GM21723 (cell line): ENCODE results near the gene CYP51A1.
A peak's percentile ranks its signal among the peaks of the same experiment; 100 is the strongest.
"Not testable (repeated sequence)": the region's sequence is repeated elsewhere in the genome, so short reads cannot be mapped to it uniquely, and the experiment has no call there.

Experiments used
- ATAC-seq: cut with Tn5 transposase; IDR thresholded peaks from one replicate; pipeline ENCODE4 v1.9.1; 2021; ENCODE audit warnings: mild to moderate bottlenecking, moderate library complexity; ENCODE audit not compliant: unreplicated experiment

Gene CYP51A1

DNA sequence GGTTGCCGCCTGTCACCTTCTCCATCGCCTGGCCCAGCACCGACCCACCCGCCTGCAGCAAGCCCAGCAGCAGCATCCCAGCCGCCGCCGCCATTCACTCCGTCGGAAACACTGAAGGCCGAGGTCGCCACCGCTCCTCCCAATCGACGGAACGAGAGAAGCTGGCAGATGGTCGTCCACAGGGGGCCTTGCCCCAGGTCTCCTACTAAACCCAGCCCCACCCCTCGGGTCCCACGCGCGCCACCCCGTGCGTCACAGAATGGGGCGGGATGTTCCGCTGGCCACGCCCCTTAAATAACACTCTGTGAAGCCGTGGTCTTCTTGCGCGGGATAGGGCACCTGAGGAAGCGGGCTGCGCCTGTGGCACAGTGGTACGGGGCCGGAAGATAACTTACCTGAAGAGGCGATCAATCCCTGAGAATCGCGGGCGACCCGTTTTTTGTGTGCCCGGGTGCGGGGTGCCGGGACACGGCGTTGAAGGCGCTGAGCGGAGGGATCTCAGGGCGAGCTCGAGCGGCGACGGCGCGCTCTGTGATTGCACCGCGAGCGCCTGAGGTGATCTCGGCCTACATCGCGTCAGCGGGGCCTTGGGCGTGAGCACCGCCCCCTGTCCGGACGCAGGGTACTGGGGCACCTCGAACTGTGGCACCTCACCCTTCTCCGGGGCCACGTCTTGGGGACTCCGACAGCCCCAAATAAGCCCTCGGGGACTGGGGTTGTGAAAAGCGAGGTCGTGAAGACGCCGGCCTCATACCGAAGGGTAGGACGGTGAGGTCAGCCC is at the start of gene CYP51A1:
CYP51A1 (minus strand) TSS at position 207 of the 781 bp plus-strand sequence; CDS start at position 94, 113 bp downstream.
- ATAC-seq, result peak; percentile 91

DNA sequence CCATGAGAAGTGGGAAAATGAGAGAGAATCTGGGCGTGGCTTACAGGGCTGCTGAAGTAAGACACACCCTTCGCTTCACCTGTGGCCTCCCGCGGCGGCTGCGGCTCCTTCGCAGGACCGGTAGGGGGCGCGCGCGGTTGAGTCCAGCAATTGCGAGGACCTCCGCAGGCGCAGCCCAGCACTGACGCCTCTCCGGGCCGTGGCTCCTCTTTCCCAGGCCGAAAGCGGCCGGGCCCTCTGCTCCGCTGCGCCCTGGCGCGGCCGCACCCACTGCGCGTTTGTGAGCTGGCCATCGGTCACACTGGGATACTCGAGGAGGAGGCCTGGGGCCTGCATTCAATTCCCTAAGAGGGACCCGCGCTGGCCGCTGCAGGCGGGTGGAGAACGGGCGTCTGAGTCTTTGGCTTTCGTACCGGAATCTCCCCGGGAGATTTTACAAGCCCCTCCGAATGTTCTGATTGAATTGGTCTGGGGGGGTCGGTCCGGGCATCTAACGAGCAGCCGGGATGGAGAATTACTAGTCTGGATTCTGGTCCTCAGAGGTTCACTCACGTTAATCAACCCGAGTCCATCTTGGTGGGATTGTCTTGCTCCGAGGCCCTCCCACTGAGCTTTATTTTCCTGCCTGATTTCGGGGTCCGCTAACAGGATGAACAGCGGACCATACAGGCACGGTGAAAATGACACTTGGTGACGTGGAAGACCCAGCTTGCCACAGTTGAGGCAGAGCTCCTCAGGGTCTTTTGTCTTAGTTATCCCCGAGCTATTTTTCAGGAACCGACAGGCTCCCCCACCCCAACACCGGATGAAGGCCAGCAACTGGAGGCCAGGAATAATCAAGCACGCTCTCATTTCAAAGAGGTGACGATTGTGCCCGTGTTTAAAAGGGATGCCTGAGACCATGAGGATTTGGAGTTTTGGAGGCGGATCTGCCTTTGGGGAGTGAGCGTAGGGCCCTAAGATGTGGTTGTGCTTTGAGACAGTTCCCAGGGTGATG is 44.9 kb upstream of the CYP51A1 start, which contains the start of gene LRRD1:
LRRD1 (minus strand) TSS at position 215 of the 997 bp plus-strand sequence. CDS start 13,940 bp downstream, outside the sequence.
- ATAC-seq, result peak; percentile 100

DNA sequence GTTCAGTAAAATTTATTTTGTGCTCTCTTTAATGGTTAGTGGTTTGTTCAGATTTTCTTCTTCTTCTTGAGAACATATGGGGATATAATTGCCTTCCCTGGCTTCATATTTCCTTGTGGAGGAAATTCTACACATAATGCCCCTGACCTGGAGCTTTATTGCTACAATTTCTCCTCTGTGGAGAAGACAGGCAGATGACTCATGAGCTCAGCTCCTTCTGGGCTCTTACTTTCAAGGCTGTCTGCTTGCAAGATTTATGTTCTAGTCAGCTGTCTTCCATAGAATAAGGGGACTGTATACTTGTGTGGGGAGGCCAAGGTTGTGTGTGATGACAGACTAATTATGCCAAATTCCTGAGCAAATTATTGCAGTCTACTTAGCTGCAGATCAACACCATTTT is 43.1 kb upstream of the CYP51A1 start:
- no peak for ATAC-seq

DNA sequence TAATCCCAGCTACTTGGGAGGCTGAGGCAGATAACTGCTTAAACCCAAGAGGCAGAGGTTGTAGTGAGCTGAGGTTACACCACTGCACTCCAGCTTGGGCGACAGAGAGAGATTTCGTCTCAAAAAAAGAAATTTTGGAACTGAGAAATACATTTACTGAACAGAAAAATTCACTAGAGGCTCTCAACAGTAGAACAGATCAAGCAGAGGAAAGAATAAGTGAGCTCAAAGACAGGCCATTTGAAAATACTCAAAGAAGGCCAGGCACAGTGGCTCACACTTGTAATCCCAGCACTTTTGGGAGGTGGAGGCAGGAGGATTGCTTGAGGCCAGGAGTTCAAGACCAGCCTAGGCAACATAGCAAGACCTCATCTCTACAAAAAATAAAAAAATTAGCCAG is 35.3 kb upstream of the CYP51A1 start:
- not testable (repeated sequence) for ATAC-seq

DNA sequence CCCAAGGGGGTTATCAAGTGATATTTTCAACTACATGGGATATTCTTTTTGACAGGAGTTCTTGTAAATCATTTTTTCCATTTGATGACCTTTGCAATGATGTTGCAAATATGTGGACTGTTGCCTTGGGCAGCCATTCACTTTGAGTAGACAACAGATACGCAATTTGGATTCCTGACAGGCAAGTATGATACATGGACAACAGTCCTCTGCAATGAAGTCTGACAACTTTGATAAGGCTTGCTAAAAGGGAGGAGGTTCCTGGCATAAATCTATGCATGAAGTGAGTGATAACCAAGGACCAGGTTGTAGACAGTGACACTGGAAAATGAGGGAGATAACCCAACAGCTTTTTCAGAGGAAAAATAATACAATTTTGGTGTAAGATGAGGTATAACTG is 27.0 kb upstream of the CYP51A1 start:
- ATAC-seq, result no peak

DNA sequence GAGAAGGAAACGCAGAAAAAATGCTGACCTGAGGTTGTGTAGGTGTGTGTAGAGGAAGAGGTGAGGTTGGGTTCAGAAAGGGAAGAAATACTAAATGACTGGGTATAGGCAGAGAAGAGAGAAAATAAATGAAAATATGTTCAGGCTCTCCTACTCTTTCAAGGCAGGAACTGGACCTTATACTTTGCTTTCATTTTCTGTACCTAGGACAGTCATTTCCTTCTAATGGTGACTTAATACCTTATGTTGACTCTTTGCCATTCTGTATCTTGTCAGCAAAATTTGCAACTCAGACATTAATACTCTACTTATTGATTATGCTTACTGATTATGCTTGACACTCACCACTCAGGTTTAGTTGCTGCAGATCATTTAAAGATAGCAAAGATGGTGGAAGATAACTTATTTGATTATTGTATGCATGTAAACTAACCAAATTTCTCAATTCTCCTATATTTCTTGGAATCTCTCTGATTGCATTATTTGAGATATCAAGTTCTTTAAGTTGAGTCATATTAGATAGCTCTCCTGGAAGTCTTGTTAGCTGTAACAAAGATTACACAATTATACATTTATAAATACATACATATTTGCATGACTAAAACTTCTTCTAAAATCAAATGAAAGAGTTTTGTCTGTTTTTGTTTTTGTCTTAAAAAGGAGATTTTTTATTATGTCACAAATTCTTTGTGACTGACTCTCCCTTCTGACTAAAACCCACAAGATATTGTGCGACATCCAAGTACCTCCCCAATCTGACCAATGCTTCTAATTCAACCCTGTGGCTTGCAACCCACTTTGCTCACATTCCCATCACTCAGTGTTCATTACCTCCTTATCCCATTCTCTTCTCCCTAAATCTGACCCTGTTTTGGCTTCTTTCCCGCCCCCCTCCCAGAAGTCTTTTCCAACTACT is 24.6 kb upstream of the CYP51A1 start:
- ATAC-seq, result peak; percentile 68

DNA sequence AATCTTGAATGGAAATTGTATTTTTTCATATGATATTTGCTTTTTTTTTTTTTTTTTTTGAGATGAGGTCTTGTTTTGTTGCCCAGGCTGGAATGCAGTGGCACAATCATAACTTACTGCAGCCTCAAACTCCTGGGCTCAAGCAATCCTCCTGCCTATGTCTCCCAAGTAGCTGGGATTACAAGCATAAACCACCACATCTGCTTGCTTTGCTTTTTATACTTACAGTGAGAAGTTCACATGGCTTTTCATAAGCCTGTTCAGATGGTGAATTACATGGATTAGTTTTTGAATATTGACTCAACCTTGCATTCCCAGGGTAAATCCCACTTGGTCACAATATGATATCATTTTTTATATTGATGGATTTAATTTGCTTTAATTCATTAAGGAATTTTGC is 22.7 kb upstream of the CYP51A1 start:
- ATAC-seq, result no peak

DNA sequence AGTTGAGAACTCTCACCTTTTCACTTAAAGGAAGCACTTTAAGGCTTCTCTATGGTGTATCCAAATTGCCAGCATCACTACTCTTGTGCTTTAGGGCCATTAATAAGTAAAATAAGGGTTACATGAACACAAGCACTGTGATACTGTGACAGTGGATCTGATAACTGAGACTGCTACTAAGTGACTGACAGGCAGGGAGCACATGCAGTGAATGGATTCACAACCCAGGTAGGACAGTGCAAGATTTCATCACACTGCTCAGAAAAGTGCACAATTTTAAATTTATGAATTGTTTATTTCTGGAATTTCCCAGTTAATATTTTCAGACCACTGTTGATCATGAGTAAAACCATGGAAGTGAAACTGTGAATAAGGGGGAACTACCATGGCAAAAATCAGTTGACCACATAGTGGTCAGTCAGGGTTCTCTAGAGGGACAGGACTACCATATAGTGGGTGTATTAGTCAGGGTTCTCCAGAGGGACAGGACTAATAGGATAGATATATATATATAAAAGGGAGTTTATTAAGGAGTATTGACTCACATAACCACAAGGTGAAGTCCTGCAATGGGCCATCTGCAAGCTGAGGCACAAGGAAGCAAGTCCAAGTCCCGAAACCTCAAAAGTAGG is 20.9 kb upstream of the CYP51A1 start:
- ATAC-seq, result no peak

DNA sequence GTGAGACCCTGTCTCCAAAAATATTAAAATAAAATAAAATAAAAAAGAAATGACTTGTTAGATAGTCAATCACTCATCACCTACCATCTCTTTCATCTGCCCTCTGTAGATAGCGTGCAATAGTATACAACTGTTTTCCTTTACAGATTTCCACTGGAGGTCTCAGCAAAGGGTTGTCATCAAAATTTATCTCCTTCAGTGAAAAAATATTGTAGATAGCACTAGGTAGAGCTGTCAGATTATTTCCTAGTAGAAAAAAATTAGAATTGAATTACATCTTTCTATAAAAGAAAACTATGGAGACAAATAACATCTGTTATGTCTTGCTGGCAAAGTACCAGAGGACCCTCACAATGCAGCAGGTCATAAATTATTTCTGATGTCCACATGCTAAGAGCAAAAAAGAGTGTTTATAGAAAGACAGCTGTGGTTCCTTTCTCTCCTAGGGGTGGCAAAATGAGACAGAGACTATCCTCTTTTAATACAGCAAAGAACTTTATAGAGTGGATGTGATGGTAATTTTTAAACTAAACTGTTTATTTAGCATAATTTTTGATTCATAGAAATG is 16.3 kb upstream of the CYP51A1 start:
- ATAC-seq, result no peak

DNA sequence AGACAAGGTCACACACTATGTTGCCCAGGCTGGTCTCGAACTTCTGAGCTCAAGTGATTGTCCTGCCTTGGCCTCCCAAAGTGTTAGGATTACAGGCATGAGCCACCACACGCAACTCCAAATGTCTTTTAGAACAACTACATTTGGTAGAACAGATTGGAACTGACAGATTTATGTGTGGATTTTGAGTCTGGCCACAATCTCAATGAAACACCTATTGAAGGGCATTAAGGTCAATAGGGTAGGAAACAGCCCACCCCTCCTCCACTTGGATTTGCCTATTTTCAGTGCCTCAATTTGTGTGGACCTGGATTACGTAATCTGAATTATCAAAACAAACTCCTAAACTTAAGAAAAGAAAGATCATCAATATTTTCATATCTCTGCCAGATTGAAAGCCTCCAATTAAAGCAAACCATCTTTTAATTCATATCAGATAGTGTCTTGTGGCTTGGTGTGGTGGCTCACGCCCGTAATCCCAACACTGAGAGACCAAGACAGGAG is 15.5 kb upstream of the CYP51A1 start:
- ATAC-seq, result no peak

DNA sequence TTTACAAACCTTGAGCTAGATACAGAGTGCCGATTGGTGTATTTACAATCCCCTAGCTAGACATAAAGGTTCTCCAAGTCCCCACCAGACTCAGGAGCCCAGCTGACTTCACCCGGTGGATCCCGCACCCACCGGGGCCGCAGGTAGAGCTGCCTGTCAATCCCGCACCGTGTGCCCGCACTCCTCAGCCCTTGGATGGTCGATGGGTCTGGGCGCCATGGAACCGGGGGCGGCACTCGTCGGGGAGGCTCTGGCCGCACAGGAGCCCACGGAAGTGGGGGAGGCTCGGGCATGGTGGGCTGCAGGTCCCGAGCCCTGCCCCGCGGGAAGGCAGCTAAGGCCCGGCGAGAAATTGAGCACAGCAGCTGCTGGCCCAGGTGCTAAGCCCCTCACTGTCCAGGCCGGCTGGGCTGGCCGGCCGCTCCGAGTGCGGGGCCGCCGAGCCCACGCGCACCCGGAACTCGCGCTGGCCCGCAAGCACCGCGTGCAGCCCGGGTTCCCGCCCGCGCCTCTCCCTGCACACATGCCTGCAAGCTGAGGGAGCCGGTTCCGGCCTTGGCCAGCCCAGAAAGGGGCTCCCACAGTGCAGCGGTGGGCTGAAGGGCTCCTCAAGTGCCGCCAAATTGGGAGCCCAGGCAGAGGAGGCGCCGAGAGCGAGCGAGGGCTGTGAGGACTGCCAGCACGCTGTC is 9.1 kb upstream of the CYP51A1 start:
- not testable (repeated sequence) for ATAC-seq

DNA sequence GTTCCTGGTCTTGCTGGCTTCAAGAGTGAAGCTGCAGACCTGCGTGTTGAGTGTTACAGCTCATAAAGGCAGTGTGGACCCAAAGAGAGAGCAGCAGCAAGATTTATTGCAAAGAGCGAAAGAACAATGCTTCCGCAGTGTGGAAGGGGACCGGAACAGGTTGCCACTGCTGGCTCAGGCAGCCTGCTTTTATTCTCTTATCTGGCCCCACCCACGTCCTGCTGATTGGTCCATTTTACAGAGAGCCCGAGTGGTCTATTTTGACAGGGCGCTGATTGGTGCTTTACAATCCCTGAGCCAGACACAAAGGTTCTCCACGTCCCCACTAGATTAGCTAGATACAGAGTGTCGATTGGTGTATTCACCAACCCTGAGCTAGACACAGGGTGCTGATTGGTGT is 8.5 kb upstream of the CYP51A1 start:
- ATAC-seq, result not testable (repeated sequence)

DNA sequence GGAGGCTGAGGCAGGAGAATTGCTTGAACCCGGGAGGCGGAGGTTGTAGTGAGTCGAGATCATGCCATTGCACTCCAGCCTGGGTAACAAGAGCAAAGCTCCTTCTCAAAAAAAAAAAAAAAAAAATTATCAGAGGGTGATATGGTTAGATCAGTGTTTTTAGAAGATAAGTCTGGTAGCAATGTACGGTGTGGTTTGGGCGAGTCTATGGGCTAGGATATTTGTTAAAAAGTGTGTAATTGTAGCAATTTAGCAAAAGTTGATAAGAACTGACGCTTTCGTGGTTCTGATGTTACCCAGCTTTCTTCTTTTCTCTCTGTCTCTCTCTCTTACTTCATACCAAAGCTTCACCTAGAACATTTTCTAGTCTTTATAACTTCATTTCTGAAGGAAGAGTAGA is 6.9 kb upstream of the CYP51A1 start:
- ATAC-seq, result no peak

DNA sequence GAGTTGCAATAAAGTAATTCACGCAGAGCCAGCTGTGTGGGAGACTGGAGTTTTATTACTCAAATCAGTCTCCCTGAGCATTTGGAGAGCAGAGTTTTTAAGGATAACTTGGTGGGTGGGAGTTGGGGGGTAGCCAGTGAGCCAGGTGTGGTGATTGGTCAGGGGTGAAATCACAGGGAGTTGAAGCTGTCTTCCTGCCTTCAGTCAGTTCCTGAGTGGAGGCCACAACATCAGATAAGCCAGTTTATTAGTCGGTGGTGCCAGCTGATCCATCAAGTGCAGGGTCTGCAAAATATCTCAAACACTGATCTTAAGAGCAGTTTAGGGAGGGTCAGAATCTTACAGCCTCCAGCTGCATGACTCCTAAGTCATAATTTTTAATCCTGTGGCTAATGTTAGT is 3.3 kb upstream of the CYP51A1 start:
- ATAC-seq, result no peak

DNA sequence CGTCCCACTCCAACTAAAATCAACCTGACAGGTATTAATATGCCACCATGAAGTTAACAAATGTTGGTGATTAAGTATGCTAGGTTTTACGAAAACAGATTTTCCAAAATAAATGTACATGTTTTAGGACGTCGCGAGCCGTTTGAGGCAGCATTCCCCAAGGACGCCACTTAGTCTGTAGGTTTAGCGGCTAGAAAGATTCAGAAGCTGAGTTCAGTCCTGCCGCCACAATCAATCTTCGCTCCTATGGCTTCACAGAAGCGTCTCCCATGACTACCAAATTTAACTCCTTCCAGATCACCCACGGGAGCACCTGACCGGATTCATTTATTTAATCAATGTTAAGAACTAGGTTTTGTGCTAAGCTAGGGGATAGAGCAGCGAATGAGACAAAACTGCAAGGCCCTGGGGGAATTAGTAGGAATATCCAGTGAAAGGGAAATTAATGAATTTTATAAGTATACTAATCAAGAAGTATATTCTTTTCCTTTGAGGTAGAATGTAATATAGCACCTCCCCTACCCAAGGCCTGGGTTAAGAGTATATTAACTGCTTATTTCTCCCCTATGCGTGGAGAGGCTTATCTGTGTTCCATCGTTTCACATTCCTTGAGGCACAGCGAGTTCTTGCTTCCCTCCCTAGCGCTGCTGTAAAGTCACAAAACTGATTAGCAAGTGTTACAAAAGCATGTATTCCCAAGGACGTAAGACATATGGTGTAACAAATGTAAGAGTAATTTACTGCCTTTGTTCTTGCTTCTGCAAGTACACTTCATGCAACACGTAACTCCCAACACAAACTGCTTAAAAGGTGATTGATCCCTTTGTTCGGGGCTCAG is 994 bp upstream of the CYP51A1 start:
- ATAC-seq, result peak; percentile 7

DNA sequence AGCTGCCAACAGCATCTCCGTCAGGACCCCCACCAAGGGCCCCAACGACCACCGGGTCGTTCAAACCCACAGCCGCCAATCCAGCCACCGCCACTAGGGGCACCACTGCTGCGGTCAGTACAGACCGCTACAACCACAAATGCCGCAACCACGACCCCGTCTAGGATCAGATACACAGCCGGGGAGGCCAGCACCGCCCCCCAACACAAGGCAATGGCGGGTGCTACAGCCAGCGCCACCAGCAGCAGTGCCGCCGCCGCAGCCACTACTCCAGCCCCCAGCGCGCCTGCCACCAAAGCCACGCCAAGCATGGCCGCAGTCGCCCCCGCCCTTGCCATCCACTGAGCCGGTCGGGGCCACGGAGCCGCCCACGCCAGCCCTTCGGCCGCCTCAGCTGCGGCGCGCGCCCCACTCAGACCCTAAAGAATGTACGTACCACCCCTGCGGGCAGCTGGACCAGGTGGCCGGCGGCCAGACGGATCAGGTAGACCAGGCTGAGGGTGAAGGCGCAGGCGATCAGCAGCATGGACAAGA is 473 bp downstream of the CYP51A1 start:
- ATAC-seq, result peak; percentile 41

DNA sequence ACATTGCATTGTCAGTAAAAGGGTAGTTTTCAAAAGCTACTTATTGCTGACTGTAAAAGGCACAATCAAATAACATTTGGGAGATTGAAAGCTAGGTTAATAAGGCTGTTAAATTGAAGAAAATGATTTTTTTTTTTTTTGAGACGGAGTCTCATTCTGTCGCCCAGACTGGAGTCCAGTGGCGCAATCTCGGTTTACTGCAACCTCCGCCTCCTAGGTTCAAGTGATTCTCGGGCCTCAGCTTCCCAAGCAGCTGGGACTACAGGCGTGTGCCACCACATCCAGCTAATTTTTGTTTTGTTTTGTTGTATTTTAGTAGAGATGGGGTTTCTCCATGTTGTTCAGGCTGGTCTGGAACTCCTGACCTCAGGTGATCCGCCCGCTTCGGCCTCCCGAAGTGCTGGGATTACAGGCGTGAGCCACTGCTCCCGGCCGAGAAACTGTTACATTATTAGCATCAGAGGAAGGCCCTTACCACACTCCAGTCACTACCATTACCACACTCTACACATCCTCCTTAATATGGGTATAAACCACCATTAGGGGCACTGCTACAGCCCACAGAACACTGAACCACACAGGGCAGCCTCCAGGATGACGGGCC is 1.0 kb downstream of the CYP51A1 start:
- peak; percentile 17 for ATAC-seq
